ENCODE measurements around the gene TRIM9.

TRIM9 gene

DNA sequence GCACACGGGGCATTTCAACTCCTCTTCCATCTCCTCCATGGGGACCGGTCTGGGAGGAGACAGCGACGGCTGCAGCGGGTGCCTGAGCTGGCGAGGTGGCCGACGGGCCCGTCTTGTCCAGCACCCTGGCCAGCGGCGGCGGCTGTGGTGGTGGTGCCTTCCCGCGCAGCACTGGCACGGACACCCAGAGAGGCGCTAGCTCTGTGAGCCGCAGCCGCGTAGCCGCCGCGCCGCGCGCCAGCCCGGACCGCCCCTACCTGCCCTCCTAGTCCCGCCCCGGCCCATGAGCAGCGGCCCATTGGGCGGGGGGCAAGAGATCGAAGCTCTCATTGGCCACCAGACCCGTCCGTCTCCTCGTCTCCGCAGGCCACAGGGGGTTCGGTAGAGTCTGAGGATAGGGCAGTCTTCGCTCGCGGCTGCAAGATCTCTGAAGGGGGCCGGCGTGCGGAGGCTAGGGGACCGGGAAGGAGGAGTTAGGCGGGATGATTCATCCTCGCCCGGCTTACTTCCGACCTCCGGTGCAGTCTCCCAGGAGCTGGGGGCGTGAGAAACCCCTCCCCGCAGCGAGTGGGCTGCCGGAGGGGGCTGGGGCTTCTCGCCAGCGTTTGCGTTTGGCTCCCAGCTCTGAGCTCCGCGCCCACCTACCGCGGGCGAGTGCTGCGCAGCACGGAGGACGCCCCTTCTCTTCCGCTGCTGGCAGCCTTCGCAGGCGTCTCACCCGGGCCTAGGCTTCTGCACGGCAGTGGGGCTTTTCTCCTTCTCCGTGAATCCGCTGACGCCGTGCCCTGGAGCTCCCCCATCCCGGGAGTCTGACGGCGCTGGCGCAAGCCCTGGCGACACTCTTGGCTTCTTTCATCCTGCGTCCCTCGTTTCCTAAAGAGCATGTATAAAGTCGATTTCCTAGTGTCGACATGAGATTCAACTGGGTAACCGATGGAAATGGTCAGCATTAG, at the start of gene TRIM9:
Gene TRIM9, minus strand, starts transcription at position 205 of the 953 bp plus-strand sequence. Its CDS starts 166 bp downstream, at position 39.
- TF ChIP-seq, protein P1, sequence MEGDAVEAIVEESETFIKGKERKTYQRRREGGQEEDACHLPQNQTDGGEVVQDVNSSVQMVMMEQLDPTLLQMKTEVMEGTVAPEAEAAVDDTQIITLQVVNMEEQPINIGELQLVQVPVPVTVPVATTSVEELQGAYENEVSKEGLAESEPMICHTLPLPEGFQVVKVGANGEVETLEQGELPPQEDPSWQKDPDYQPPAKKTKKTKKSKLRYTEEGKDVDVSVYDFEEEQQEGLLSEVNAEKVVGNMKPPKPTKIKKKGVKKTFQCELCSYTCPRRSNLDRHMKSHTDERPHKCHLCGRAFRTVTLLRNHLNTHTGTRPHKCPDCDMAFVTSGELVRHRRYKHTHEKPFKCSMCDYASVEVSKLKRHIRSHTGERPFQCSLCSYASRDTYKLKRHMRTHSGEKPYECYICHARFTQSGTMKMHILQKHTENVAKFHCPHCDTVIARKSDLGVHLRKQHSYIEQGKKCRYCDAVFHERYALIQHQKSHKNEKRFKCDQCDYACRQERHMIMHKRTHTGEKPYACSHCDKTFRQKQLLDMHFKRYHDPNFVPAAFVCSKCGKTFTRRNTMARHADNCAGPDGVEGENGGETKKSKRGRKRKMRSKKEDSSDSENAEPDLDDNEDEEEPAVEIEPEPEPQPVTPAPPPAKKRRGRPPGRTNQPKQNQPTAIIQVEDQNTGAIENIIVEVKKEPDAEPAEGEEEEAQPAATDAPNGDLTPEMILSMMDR (IDR thresholded peaks at IDR 0.05; ENCODE audit: borderline replicate concordance, insufficient read depth, low read depth, low read length): no peak
- H3K4me3 ChIP-seq (ENCODE audit: low read depth, low read length): peak within 1 kb of the TSS; percentile 68

DNA sequence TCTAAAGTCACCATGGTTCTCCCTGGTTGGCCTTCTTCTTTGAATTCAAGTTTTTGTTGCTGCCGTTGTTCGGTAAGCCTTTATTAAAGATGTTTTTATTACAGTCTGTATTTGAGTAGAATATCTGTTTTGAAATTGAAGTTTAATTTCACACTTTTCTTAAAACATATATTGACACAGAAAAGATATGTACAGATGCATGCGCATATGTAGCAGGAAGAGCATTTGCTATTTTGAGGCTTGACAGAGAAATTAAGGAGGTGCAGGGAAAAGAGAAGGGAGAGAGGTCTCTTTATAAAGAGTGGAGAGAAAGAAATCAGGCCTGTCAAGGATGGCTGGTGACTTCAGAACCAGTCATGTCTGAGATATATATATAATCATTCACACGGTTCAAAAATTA, 46.0 kb upstream of the TRIM9 start:
- TF ChIP-seq, protein P1 (IDR thresholded peaks at IDR 0.05; ENCODE audit: borderline replicate concordance, insufficient read depth, low read depth, low read length): no peak
- no peak overlapping the region for H3K4me3 ChIP-seq (ENCODE audit: low read depth, low read length)

DNA sequence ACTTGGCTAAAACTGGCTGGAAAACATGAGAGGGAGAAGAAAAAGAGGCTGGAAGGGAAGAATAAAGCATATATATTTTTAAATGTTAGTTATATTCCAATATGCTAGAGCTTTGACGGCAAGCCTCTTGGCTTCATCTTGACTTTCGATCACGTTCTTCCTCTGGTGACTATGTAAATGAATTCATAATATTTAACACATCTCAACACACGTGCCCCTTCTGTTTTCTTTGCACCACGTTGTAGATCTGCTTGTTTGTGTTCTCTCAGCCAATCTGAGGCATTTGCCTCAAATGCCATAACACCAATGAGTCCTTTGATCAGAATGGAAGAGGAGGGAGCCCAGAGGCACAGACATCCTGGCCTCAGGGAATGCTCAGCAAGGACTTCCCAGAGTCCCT, 45.4 kb upstream of the TRIM9 start:
- TF ChIP-seq, protein P1 (IDR thresholded peaks at IDR 0.05; ENCODE audit: borderline replicate concordance, insufficient read depth, low read depth, low read length): no peak
- no peak overlapping the region for H3K4me3 ChIP-seq (ENCODE audit: low read depth, low read length)

DNA sequence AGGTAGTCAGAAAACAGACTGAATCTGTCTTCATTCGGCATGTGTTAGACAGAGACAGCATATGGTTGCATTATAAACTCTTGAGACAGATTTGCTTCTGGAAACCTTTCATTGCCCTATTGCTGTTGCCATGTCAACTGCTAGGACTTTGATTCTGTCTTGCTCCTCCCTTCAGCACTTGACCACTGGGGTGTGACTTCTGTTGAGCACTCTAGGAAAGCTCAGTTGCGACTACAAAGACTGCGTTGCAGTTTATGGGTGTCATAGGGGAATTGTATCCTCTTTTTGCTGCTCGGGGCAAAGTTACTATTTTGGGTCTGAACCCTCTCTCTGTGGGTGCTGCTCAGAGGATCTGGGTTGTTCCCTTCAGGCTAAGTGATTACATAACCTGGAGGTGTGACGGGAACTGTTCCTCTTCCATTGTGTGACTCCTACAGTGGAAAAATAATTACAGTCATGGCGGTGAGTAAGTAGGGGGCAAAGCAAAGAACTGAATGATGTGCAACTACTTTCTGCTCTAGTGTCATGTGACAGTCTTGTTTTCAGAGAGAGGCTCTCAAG, 44.3 kb upstream of the TRIM9 start:
- H3K4me3 ChIP-seq (ENCODE audit: low read depth, low read length): no peak overlapping the region
- TF ChIP-seq, protein P1 (IDR thresholded peaks at IDR 0.05; ENCODE audit: borderline replicate concordance, insufficient read depth, low read depth, low read length): no peak

DNA sequence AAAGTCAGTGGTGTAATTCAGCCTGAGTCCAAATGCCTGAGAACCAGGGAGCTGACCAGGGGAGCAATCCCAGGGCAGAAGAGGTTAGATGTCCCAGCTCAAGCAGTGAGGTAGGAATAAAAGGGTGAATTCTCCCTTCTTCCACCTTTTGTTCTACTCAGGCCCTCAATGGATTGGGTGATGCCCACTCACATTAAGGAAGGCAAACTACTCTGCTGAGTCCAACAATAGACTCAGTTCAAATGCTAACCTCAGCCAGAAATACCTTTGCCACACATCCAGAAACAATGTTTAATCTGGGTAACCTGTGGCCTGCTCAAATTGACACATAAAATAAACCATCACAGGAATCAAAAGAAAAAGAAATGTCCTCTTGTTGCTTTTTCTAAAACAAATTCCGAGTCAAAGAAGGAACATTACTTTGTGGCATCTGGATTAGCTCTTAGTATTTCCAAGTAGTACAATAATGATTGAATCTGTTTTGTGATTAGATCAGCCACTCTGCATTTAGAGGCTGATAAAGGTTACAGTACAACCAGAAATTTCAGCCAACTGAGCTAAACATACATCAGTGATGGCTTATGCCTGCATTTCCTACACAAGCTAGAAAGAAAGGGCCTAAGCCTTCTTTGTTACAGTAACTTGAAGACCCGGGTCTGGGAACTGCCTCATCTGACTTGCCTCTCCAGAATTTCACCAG, 43.6 kb upstream of the TRIM9 start:
- TF ChIP-seq, protein P1 (IDR thresholded peaks at IDR 0.05; ENCODE audit: borderline replicate concordance, insufficient read depth, low read depth, low read length): no peak
- no peak overlapping the region for H3K4me3 ChIP-seq (ENCODE audit: low read depth, low read length)

DNA sequence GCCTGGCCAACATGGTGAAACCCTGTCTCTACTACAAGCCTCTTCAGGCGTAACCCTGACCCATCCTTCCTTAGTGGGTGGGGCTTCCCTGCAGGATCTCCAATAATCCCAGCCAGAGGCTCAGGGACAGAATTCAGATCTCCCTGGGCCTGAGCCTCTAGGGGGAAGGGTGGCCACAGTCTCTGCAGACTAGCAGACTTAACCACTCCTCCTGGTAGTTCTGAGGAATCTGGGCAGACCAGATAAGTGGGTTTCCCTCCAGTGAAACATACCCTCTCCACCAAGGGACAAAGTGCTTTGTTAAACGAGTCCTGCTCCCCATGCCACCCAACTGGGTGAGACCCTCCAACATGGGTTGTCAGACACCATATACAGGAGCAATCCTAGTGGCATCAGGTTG, 36.6 kb upstream of the TRIM9 start:
- H3K4me3 ChIP-seq (ENCODE audit: low read depth, low read length): no peak overlapping the region
- TF ChIP-seq, protein P1 (IDR thresholded peaks at IDR 0.05; ENCODE audit: borderline replicate concordance, insufficient read depth, low read depth, low read length): no peak

All from GM12875 (cell line).